SK-N-SH (cell line): ENCODE data around the gene JAML.

ENCODE experiments used
- EP300 ChIP-seq, 2 experiments: IDR thresholded peaks; 2 replicates each; pipeline versions ENCODE4 v1.4.0 to v1.6.1; 2012; ENCODE audit warnings: borderline replicate concordance in 1 of 2, low read depth in 1 of 2, low read length in 1 of 2
- POLR2AphosphoS5 ChIP-seq: IDR thresholded peaks from 2 replicates; pipeline ENCODE4 v1.6.1; 2012; ENCODE audit warnings: low read depth, low read length
- SIN3A ChIP-seq: IDR thresholded peaks from 2 replicates; pipeline ENCODE4 v1.6.1; 2012; ENCODE audit warnings: low read depth, mild to moderate bottlenecking, low read length, moderate library complexity, borderline replicate concordance
- TF ChIP-seq, protein P1 (sequence below): fragments of 200-600 bp; sonication (generic); IDR thresholded peaks from 2 replicates; pipeline ENCODE4 v1.6.1; 2017; ENCODE audit warnings: antibody characterized with exemption, mild to moderate bottlenecking, moderate library complexity

GRCh38 chr11:118167906-118168305, 56.9 kb downstream of the JAML start:
- TF ChIP-seq POLR2AphosphoS5 (no peak), EP300 (IDR thresholded peaks at IDR 0.05; ENCODE audit: borderline replicate concordance in 1 of 2, low read depth in 1 of 2, low read length in 1 of 2) (no peak), SIN3A (no peak)
- TF ChIP-seq, protein P1, sequence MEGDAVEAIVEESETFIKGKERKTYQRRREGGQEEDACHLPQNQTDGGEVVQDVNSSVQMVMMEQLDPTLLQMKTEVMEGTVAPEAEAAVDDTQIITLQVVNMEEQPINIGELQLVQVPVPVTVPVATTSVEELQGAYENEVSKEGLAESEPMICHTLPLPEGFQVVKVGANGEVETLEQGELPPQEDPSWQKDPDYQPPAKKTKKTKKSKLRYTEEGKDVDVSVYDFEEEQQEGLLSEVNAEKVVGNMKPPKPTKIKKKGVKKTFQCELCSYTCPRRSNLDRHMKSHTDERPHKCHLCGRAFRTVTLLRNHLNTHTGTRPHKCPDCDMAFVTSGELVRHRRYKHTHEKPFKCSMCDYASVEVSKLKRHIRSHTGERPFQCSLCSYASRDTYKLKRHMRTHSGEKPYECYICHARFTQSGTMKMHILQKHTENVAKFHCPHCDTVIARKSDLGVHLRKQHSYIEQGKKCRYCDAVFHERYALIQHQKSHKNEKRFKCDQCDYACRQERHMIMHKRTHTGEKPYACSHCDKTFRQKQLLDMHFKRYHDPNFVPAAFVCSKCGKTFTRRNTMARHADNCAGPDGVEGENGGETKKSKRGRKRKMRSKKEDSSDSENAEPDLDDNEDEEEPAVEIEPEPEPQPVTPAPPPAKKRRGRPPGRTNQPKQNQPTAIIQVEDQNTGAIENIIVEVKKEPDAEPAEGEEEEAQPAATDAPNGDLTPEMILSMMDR = no peak
